MM.1S (cell line): ENCODE data around the gene TSPOAP1.

ENCODE experiments used
- DNase-seq: peaks from one replicate; pipeline ENCODE4 v3.0.0-alpha.2; 2015
- H2AFZ ChIP-seq: fragments of 300-600 bp; sonication (generic); 2 replicates; pipeline ENCODE4 v1.6.0; 2016; ENCODE audit warnings: antibody characterized with exemption, low read length
- H3F3A ChIP-seq: fragments of 300-600 bp; sonication (generic); 2 replicates; pipeline ENCODE4 v1.6.1; 2016; ENCODE audit warnings: mild to moderate bottlenecking, antibody characterized with exemption, low read length, moderate library complexity, mixed read lengths; ENCODE audit not compliant: insufficient read depth
- H3K27ac ChIP-seq: fragments of 300-600 bp; sonication (generic); 2 replicates; pipeline ENCODE4 v1.5.1; 2016; ENCODE audit warnings: mild to moderate bottlenecking, low read length
- H3K27me3 ChIP-seq: fragments of 300-600 bp; sonication (generic); replicated peaks from 2 replicates; pipeline ENCODE4 v1.6.0; 2016; ENCODE audit warnings: low read length; ENCODE audit not compliant: insufficient read depth
- H3K36me3 ChIP-seq: fragments of 300-600 bp; sonication (generic); replicated peaks from 2 replicates; pipeline ENCODE4 v1.6.1; 2016; ENCODE audit warnings: mild to moderate bottlenecking, low read length, mixed read lengths; ENCODE audit not compliant: insufficient read depth
- H3K4me1 ChIP-seq: fragments of 300-600 bp; sonication (generic); 2 replicates; pipeline ENCODE4 v1.6.1; 2016; ENCODE audit warnings: low read length, mixed read lengths
- H3K4me2 ChIP-seq: fragments of 300-600 bp; sonication (generic); 2 replicates; pipeline ENCODE4 v1.6.0; 2016; ENCODE audit warnings: low read depth, low read length
- H3K4me3 ChIP-seq: fragments of 300-600 bp; sonication (generic); 2 replicates; pipeline ENCODE4 v1.5.1; 2016; ENCODE audit warnings: low read length, mixed read lengths
- H3K79me2 ChIP-seq: fragments of 300-600 bp; sonication (generic); 2 replicates; pipeline ENCODE4 v1.6.1; 2016; ENCODE audit warnings: mixed run types, low read length, mixed read lengths
- H3K9ac ChIP-seq: fragments of 300-600 bp; sonication (generic); 2 replicates; pipeline ENCODE4 v1.6.1; 2016; ENCODE audit warnings: low read length, mixed read lengths
- H3K9me2 ChIP-seq: fragments of 300-600 bp; sonication (generic); replicated peaks from 2 replicates; pipeline ENCODE4 v1.6.1; 2016; ENCODE audit warnings: mild to moderate bottlenecking, low read length, mixed read lengths; ENCODE audit not compliant: insufficient read depth
- H3K9me3 ChIP-seq: fragments of 300-600 bp; sonication (generic); replicated peaks from 2 replicates; pipeline ENCODE4 v1.6.1; 2016; ENCODE audit warnings: mild to moderate bottlenecking, low read length, mixed read lengths; ENCODE audit not compliant: insufficient read depth
- H4K20me1 ChIP-seq: fragments of 300-600 bp; sonication (generic); 2 replicates; pipeline ENCODE4 v1.6.1; 2016; ENCODE audit warnings: mild to moderate bottlenecking, low read length, moderate library complexity, mixed read lengths; ENCODE audit not compliant: insufficient read depth
- CTCF ChIP-seq: fragments of 300-600 bp; sonication (generic); IDR thresholded peaks from 2 replicates; pipeline ENCODE4 v1.5.1; 2016; ENCODE audit warnings: antibody characterized with exemption, low read length, mixed read lengths
- EZH2 ChIP-seq: fragments of 300-600 bp; sonication (generic); optimal IDR thresholded peaks from 2 replicates; pipeline ENCODE3; 2017; ENCODE audit warnings: low read depth, mild to moderate bottlenecking, antibody characterized with exemption, low read length, mixed read lengths
- EZH2phosphoT487 ChIP-seq: fragments of 300-600 bp; sonication (generic); IDR thresholded peaks from 2 replicates; pipeline ENCODE4 v1.6.1; 2018; ENCODE audit warnings: antibody characterized with exemption, low read length

Gene TSPOAP1

GRCh38 chr17:58300336-58300735 lies 28.3 kb downstream of the TSPOAP1 start:
- TF ChIP-seq CTCF = no peak

GRCh38 chr17:58294034-58294433 lies 34.6 kb downstream of the TSPOAP1 start:
- no peak for DNase-seq
- no peak overlapping the region for H3K4me3 ChIP-seq
- no peaks in the 10 kb centered on the region for H3K9me2 ChIP-seq
- TF ChIP-seq EZH2phosphoT487 (no peak), EZH2 (no peak), CTCF (no peak)
- no peak overlapping the region for H3K4me2 ChIP-seq
- H2AFZ ChIP-seq = no peak overlapping the region
- H3F3A ChIP-seq = no peaks in the 10 kb centered on the region
- H3K36me3 ChIP-seq = no peaks in the 10 kb centered on the region
- no peaks in the 10 kb centered on the region for H3K4me1 ChIP-seq
- no peaks in the 10 kb centered on the region for H3K79me2 ChIP-seq
- H3K27me3 ChIP-seq = no peaks in the 10 kb centered on the region
- no peaks in the 10 kb centered on the region for H4K20me1 ChIP-seq
- no peak overlapping the region for H3K9ac ChIP-seq
- H3K27ac ChIP-seq = no peak overlapping the region
- H3K9me3 ChIP-seq = no peaks in the 10 kb centered on the region

More at GRCh38 chr17:58300336-58300735, 28.3 kb downstream of the TSPOAP1 start:
- Histone ChIP-seq H3K4me1 (peaks cover 22% of the 10 kb centered on the region), H3K9me2 (no peaks in the 10 kb centered on the region), H3K9ac (no peak overlapping the region), H3K4me3 (no peak overlapping the region), H3K9me3 (no peaks in the 10 kb centered on the region), H2AFZ (no peak overlapping the region), H3F3A (peaks cover 10% of the 10 kb centered on the region), H3K4me2 (peak overlapping the region; percentile 31), H3K27me3 (no peaks in the 10 kb centered on the region), H3K79me2 (no peaks in the 10 kb centered on the region), H4K20me1 (no peaks in the 10 kb centered on the region), H3K36me3 (no peaks in the 10 kb centered on the region), H3K27ac (peak overlapping the region; percentile 55; the same call in 1 of the 2 replicates)
- DNase-seq = peak; percentile 77

DNA sequence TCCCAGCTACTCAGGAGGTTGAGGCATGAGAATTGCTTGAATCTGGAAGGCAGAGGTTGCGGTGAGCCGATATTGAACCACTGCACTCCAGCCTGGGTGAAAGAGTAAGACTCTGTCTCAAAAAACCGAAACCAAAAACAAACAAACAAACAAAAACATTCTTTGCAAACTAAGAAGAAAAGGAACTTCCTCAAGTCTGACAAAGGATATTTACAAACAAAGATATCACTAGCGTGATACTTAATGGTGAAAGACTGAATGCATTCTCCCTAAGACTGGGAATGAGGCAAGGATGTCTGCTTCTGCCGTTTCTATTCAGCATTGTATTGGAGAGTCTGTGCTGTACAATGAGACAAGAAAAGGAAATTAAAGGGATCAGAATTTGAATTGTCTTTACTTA lies 37.3 kb downstream of the TSPOAP1 start:
- TF ChIP-seq CTCF (no peak), EZH2 (no peak), EZH2phosphoT487 (no peak)
- no peak overlapping the region for H3K4me3 ChIP-seq
- no peak for DNase-seq

More for the DNA sequence above, 37.3 kb downstream of the TSPOAP1 start:
- Histone ChIP-seq H3K9ac (no peak overlapping the region), H3K4me1 (peaks cover 6% of the 10 kb centered on the region; the same call in 1 of the 2 replicates), H3K9me2 (no peaks in the 10 kb centered on the region), H3K27me3 (no peaks in the 10 kb centered on the region), H3K36me3 (no peaks in the 10 kb centered on the region), H4K20me1 (no peaks in the 10 kb centered on the region), H3K79me2 (no peaks in the 10 kb centered on the region), H3K27ac (no peak overlapping the region), H3K4me2 (no peak overlapping the region), H3F3A (no peaks in the 10 kb centered on the region), H2AFZ (no peak overlapping the region), H3K9me3 (no peaks in the 10 kb centered on the region)
